Uterus (tissue), 4 donors: ENCODE results near the gene RNU1-2. TPM values are rescaled to one million over a fixed set of nuclear protein-coding genes. Genes with fewer than 3 reads are reported as not detected.
"Not testable (repeated sequence)": the region's sequence is repeated elsewhere in the genome, so short reads cannot be mapped to it uniquely, and the experiment has no call there.

Experiments
- DNase-seq, 2 donors: peaks; one replicate each; pipeline ENCODE4 v3.0.0-alpha.2; 2019 to 2020
- H3K27ac ChIP-seq, 2 donors: fragments of 200-600 bp; sonication (generic); 1 replicate in 1 of 2; 2 replicates in 1 of 2; pipeline ENCODE4 v1.5.1; 2016 to 2018
- H3K27me3 ChIP-seq, 2 donors: fragments of 200-600 bp; sonication (generic); one replicate each; pipeline ENCODE4 v1.5.1; 2018 to 2019; ENCODE audit warnings: control low read depth in 1 of 2
- H3K36me3 ChIP-seq, 2 donors: fragments of 200-600 bp; sonication (generic); one replicate each; pipeline ENCODE4 v1.5.1; 2019; ENCODE audit warnings: control low read depth in 1 of 2
- H3K4me1 ChIP-seq, 2 donors: fragments of 200-600 bp; sonication (generic); one replicate each; pipeline ENCODE4 v1.5.1; 2018 to 2019; ENCODE audit warnings: control low read depth in 1 of 2
- H3K4me3 ChIP-seq, 2 donors: fragments of 200-600 bp; sonication (generic); 1 replicate in 1 of 2; 2 replicates in 1 of 2; pipeline ENCODE4 v1.5.1; 2018 to 2019; ENCODE audit warnings: mild to moderate bottlenecking in 1 of 2
- H3K9me3 ChIP-seq, 2 donors: fragments of 200-600 bp; sonication (generic); one replicate each; pipeline ENCODE4 v1.5.1; 2019; ENCODE audit warnings: control low read depth in 1 of 2
- POLR2A ChIP-seq, 2 donors: fragments of 450-650 bp; IDR thresholded peaks; one replicate each; pipeline ENCODE4 v1.6.1; 2016; ENCODE audit warnings: antibody characterized with exemption in 2 of 2, mild to moderate bottlenecking in 1 of 2, moderate library complexity in 1 of 2
- intact Hi-C: fragments of 100-400 bp; cut with DNase I; formaldehyde crosslinking; loops from one replicate; pipeline ENCODE4 v1.15.1; 2023; ENCODE audit warnings: low total_unique reads
- total RNA-seq, 4 donors: library from RNA; depleted of rRNA in 3 of 4; stranded (reverse); fragments of >200 nt in 3 of 4; gene quantifications; one replicate each; pipeline versions ENCODE4 v1.1.0 to v1.2.4, GENCODE V29; 2014 to 2023
- TF ChIP-seq, protein P1 (sequence below), 4 experiments: fragments of 200-600 bp in 2 of 4; fragments of 450-650 bp in 2 of 4; sonication (generic) in 2 of 4; IDR thresholded peaks; one replicate each; pipeline ENCODE4 v1.5.1; 2016 to 2019; ENCODE audit warnings: antibody characterized with exemption in 4 of 4, mild to moderate bottlenecking in 2 of 4, moderate library complexity in 1 of 4
- donor health status: DM: yes; HTN: yes; CAD: no.

RNU1-2 gene
- total RNA-seq, 4 donors from 2014 or later = under 0.01 to 2,125 (median under 0.01) TPM

DNA sequence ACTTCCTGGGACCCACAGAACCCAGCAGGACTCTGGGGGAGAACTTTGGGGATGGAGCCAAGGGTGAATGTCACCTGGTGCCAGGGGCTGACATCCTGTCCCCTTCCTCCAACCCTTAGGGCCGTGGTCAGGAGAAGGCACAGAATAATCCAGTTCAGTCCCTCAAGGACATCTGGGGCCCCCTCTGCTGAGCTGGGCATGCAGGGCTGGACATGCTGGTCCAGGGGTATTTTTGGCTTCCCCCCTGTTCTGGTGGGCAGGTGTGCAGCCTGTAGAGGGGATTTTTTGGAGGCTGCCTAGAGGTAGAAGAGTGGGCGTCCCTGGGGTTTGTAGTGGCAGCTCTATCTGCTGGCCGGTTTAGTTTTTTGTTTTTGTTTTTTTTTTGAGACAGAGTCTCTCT, 22.6 kb downstream of the RNU1-2 start:
- no peak for DNase-seq
- Histone ChIP-seq H3K4me3 (no peak overlapping the region), H3K27ac (no peak overlapping the region), H3K9me3 (no peaks in the 10 kb centered on the region), H3K4me1 (peaks cover 2 to 11% of the 10 kb centered on the region in 2 donors), H3K36me3 (no peaks in the 10 kb centered on the region), H3K27me3 (no peaks in the 10 kb centered on the region)
- TF ChIP-seq POLR2A (IDR thresholded peaks at IDR 0.05) = no peak
- TF ChIP-seq, protein P1, sequence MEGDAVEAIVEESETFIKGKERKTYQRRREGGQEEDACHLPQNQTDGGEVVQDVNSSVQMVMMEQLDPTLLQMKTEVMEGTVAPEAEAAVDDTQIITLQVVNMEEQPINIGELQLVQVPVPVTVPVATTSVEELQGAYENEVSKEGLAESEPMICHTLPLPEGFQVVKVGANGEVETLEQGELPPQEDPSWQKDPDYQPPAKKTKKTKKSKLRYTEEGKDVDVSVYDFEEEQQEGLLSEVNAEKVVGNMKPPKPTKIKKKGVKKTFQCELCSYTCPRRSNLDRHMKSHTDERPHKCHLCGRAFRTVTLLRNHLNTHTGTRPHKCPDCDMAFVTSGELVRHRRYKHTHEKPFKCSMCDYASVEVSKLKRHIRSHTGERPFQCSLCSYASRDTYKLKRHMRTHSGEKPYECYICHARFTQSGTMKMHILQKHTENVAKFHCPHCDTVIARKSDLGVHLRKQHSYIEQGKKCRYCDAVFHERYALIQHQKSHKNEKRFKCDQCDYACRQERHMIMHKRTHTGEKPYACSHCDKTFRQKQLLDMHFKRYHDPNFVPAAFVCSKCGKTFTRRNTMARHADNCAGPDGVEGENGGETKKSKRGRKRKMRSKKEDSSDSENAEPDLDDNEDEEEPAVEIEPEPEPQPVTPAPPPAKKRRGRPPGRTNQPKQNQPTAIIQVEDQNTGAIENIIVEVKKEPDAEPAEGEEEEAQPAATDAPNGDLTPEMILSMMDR (IDR thresholded peaks at IDR 0.05) = no peak
- intact Hi-C loops = no loop called here

DNA sequence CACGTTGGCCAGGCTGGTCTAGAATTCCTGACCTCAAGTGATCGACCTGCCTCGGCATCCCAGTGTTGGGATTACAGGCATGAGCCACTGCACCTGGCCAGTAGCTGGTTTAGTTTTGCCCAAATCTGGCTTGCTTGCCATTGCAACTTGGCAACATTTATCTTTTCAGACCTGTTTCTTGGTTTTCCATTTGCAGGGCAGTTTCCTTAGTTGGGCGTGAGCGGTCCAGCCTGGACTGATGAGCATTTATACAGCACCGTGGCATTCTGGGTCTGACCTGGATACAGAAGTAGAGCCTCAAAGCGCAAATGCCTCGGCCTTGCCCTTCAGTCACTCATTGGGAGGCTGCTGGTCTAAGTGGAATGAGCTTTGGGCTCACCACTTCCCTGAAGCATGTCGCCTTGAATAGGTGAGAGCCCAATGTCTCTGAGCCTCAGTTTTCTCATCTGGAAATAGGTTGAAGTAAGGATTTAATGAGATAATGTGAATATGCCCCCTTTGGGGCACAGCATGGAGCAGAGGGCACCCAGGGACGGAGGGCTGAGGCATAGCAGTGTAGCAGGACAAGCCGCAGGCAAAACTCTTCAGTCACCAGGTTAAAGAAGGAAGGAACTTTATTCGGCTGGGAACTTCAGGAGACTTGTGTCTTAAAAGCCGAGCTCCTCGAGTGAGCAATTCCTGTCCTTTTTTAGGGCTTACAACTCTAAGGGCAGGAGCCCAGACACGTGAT, 23.3 kb downstream of the RNU1-2 start:
- H3K4me3 ChIP-seq, H3K27ac ChIP-seq, H3K9me3 ChIP-seq, H3K36me3 ChIP-seq, H3K27me3 ChIP-seq, intact Hi-C loops, DNase-seq: not testable (repeated sequence)
- H3K4me1 ChIP-seq = peaks cover 0 to 11% of the 10 kb centered on the region in 2 donors

DNA sequence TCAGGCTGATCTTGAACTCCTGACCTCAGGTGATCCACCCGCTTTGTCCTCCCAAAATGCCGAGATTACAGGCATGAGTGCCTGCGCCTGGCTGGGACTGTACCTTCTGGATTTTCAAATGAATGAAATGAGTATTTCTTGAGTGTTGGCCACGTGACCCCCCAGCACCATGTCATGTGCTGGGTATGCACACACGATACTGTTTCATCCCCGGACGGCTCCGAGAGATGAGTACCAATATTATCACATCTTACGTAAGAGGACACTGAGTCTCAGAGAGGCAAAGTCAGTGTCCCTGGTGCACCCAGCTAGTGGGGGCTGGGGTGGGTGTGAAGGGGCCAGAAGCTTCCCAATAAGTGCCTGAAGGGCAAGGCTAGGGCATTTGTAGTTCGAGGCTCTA, 25.2 kb downstream of the RNU1-2 start:
- DNase-seq = no peak
- intact Hi-C loops = no loop called here
- no peak overlapping the region for H3K4me3 ChIP-seq
- no peaks in the 10 kb centered on the region for H3K9me3 ChIP-seq
- no peak overlapping the region for H3K27ac ChIP-seq
- peaks cover 0 to 5% of the 10 kb centered on the region in 2 donors for H3K4me1 ChIP-seq
- H3K27me3 ChIP-seq = no peaks in the 10 kb centered on the region
- no peak for TF ChIP-seq POLR2A (IDR thresholded peaks at IDR 0.05)
- H3K36me3 ChIP-seq = no peaks in the 10 kb centered on the region

DNA sequence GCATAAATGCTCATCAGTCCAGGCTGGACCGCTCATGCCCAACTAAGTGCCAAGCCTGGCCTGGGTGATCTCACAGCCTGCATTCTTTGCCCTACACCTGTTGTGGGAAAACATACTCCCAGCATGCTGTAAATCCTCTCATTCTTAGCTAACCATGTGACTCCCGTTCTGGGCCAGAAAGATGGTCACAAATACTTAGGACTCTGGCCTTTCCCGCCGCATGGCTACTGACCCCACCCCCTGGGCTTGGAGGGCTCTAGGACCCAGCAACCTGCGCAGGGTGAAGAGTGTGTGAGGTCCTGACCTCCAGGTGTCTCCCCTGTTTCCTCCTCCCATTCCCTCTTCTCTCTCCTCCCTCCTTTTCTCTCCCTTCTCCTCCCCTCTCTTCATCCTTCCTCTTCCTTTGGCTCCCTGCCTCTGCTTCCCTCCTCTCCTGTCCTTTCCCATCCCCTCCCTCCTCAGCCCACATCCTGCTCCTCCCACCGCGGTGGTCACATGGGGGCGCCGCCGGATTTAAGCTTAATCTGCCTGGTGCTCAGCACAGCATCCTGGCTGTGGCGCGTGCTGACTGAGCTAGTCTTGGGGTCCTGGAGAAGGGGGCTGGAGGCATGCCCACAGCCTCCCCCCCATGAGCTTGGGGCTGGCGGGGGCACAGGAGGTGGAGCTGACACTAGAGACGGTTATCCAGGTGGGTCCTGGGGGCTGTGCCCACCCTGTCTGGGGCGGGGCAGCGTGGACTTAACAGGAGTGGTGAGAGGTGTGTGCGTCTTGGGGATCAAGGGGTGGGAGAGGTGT, 25.8 kb downstream of the RNU1-2 start, which contains the start of gene CROCC:
TSS of gene CROCC (plus strand) at position 541 of the 795 bp plus-strand sequence. CDS start at position 629, 88 bp downstream.
- no peak within 1 kb of the TSS for H3K27ac ChIP-seq
- no peaks in the 10 kb centered on the region for H3K36me3 ChIP-seq
- intact Hi-C loops = no loop called here
- no peak within 1 kb of the TSS for H3K4me3 ChIP-seq
- no peak for TF ChIP-seq POLR2A (IDR thresholded peaks at IDR 0.05)
- TF ChIP-seq, protein P1 (IDR thresholded peaks at IDR 0.05) = no peak
- H3K27me3 ChIP-seq = no peaks in the 10 kb centered on the region
- peaks cover 0 to 5% of the 10 kb centered on the region in 2 donors for H3K4me1 ChIP-seq
- H3K9me3 ChIP-seq = no peaks in the 10 kb centered on the region
- no peak for DNase-seq

DNA sequence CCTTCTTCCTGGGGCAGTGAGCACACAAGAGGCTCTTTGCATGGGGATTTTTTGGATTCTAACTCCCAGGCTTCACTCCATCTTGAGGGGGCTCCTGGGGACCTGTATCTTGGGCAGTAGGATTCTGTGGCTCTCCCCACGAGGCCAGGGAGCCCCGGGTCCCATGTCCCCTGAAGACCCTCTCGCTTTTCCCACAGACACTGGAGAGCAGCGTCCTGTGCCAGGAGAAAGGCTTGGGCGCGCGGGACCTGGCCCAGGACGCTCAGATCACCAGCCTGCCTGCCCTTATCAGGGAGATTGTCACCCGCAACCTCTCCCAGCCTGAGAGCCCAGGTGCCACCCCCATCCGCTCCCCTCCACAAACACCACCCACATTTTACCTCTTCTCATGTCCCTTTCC, 26.7 kb downstream of the RNU1-2 start:
- Histone ChIP-seq H3K27ac (no peak overlapping the region), H3K36me3 (no peaks in the 10 kb centered on the region), H3K9me3 (no peaks in the 10 kb centered on the region), H3K4me3 (no peak overlapping the region), H3K27me3 (no peaks in the 10 kb centered on the region), H3K4me1 (peaks cover 0 to 5% of the 10 kb centered on the region in 2 donors)
- TF ChIP-seq, protein P1 (IDR thresholded peaks at IDR 0.05) = no peak
- TF ChIP-seq POLR2A (IDR thresholded peaks at IDR 0.05) = no peak
- intact Hi-C loops = no loop called here
- DNase-seq = no peak

DNA sequence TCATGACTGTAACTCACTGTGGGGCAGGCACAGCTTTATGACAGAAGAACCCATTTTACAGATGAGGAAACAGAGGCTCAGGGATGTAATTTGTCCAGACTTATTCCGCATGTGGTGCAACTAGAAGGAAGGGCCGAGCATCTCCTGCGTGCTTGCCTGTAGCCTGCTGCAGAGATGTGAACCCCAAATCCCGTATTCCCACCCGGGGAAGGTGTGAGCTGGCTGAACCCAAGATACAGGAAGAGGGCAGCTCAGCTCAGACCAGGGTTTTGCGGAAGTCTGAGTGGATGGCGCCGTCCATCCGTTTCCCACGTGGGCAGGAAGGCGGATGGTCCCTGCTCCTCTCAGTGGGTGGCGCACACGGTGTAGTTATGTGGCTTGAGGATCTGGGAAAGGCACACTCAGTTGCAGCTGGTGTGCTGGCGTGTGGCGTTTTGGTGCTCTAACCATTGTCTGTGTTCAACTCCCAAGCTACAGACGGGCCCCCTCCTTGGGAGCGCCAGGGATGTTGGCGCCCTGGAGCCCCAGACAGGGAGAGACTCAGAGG, 27.2 kb downstream of the RNU1-2 start:
- no peak for TF ChIP-seq POLR2A (IDR thresholded peaks at IDR 0.05)
- TF ChIP-seq, protein P1 (IDR thresholded peaks at IDR 0.05) = no peak
- Histone ChIP-seq H3K4me1 (peaks cover 0 to 5% of the 10 kb centered on the region in 2 donors), H3K4me3 (no peak overlapping the region), H3K27ac (no peak overlapping the region), H3K9me3 (no peaks in the 10 kb centered on the region), H3K36me3 (no peaks in the 10 kb centered on the region), H3K27me3 (no peaks in the 10 kb centered on the region)
- no peak for DNase-seq
- intact Hi-C loops = no loop called here
